ENCODE data around the gene CMTR2.

CMTR2 gene

DNA sequence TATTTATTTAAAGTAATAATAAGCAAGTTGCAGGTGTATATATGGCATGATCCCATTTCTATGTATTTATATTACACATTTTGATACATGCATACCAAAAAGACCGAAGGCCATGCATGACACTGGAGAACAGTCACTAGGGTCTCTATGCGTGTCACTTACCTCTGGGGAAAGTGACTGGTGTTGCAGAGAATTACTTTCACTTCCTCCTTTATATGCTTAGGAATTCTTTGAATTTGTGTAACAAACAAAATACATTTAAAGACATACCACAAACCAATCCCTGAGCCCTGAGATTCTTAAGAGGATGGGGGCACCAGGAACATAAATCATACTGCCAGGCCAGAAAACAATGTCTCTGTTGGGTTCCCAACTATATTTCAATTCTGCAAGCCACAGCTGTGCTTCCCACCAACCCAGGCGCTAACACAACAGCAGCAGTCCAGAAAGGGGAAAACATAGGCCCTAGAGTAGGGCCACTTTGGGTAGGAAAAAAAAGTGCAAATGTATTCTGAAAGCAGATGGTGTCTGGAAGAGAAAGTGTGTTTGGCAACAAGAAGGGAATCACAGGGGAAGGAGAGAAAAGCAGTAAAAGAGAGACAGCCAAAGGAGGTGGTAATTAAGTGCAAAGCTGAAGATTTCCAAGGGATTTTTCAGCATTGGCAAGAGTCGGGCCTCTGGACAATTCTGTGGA lies 34.2 kb downstream of the CMTR2 start:
- H3K79me2 ChIP-seq (ENCODE audit: control insufficient read depth, insufficient read depth, low read length, unreplicated experiment), result no peaks in the 10 kb centered on the region
- H3K27ac ChIP-seq (ENCODE audit: low read depth, low read length), result no peak overlapping the region
- no peaks in the 10 kb centered on the region for H3K36me3 ChIP-seq (ENCODE audit: insufficient read depth, low read length)
- no peaks in the 10 kb centered on the region for H3K4me1 ChIP-seq (ENCODE audit: control insufficient read depth, insufficient read depth, low read length, unreplicated experiment)
- no peak overlapping the region for H3K4me3 ChIP-seq (ENCODE audit: low read depth, low read length)
- H3K27me3 ChIP-seq (ENCODE audit: insufficient read depth, low read length), result peaks cover 71% of the 10 kb centered on the region
- no peak overlapping the region for H2AFZ ChIP-seq (ENCODE audit: low read length, unreplicated experiment)

DNA sequence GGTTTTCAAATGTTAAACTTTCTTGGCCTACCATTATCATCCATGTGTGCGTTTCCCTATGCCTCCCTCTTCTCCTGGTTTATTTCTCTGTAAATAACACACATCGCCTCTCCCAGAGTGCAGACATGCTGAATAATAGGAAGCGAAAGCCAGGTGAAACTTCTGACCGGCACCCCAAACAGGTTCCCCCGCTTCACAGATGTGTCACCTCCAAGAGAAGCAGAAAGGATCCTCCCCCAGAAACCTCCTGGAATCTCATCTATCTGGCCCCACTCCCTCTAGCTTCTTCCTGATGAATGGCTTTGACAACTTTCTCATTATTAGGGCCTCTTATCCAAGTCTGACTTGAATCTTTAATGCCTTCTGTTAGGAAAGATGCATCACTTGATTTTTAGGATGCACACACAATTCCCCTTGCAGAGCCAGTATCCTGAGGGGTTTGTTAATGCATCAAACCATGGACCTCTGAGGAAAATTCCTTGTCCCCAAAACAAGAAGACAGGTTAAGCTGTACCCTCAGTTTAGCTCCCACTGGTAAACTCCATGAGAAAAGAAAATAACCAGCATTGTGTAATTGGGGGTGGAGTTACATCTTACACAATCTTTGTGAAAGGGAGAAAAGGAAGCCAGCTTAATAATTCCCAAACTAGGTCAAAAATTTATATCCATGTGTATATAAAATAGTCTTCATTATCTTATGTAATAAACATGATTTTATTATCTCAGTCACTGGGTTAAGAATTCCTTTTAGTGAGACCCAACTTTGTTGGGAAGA lies 38.6 kb downstream of the CMTR2 start:
- peaks cover 43% of the 10 kb centered on the region for H3K27me3 ChIP-seq (ENCODE audit: insufficient read depth, low read length)
- no peak overlapping the region for H3K4me3 ChIP-seq (ENCODE audit: low read depth, low read length)
- H3K79me2 ChIP-seq (ENCODE audit: control insufficient read depth, insufficient read depth, low read length, unreplicated experiment), result no peaks in the 10 kb centered on the region
- H3K4me1 ChIP-seq (ENCODE audit: control insufficient read depth, insufficient read depth, low read length, unreplicated experiment), result no peaks in the 10 kb centered on the region
- H3K36me3 ChIP-seq (ENCODE audit: insufficient read depth, low read length), result no peaks in the 10 kb centered on the region
- H3K27ac ChIP-seq (ENCODE audit: low read depth, low read length), result no peak overlapping the region
- H2AFZ ChIP-seq (ENCODE audit: low read length, unreplicated experiment), result no peak overlapping the region

DNA sequence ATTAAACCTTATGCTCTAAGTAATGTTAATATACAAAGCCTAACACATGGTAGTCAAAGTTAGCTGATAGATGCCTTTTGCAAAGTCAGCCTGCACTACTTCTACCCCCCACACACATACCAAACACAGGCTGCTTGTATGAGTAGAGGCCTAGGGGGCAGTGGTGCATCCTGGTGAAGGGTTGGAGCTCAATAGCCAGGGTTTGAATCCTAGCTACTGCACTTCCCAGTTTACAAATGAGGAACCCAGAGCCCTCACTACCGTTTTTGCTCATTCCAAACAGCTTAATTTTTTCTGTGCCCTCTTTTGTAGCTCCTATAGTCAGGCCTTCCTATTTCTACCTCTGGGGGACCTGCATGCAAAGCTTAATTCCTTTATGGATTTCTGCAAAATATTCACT lies 39.8 kb downstream of the CMTR2 start:
- H3K4me3 ChIP-seq (ENCODE audit: low read depth, low read length), result no peak overlapping the region
- no peaks in the 10 kb centered on the region for H3K4me1 ChIP-seq (ENCODE audit: control insufficient read depth, insufficient read depth, low read length, unreplicated experiment)
- H2AFZ ChIP-seq (ENCODE audit: low read length, unreplicated experiment), result no peak overlapping the region
- H3K27me3 ChIP-seq (ENCODE audit: insufficient read depth, low read length), result peaks cover 43% of the 10 kb centered on the region; the same call in 1 of the 2 replicates
- no peak overlapping the region for H3K27ac ChIP-seq (ENCODE audit: low read depth, low read length)
- H3K79me2 ChIP-seq (ENCODE audit: control insufficient read depth, insufficient read depth, low read length, unreplicated experiment), result no peaks in the 10 kb centered on the region
- H3K36me3 ChIP-seq (ENCODE audit: insufficient read depth, low read length), result no peaks in the 10 kb centered on the region

DNA sequence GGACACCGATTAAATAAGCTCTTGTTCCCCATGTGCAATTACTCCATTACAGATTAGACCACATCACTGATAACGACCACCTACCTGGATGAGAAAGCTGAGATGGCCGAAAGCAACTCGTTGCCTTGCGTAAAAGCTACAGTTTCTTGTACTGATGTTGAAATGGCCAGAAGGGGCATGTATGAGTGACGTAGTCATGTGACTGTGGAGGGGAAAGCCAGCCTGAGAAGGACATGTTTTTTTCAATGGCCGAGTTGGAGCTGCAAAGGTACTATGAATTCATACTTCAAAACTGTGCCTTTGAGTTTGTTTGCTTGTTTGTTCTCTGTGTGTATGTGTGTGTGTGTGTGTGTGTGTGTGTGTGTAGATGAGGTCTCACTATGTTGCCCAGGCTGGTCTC lies 41.7 kb downstream of the CMTR2 start:
- Histone ChIP-seq H3K4me3 (ENCODE audit: low read depth, low read length) (no peak overlapping the region), H3K4me1 (ENCODE audit: control insufficient read depth, insufficient read depth, low read length, unreplicated experiment) (no peaks in the 10 kb centered on the region), H3K36me3 (ENCODE audit: insufficient read depth, low read length) (no peaks in the 10 kb centered on the region), H3K27me3 (ENCODE audit: insufficient read depth, low read length) (peaks cover 58% of the 10 kb centered on the region; the same call in 1 of the 2 replicates), H3K27ac (ENCODE audit: low read depth, low read length) (no peak overlapping the region), H2AFZ (ENCODE audit: low read length, unreplicated experiment) (no peak overlapping the region), H3K79me2 (ENCODE audit: control insufficient read depth, insufficient read depth, low read length, unreplicated experiment) (no peaks in the 10 kb centered on the region)

DNA sequence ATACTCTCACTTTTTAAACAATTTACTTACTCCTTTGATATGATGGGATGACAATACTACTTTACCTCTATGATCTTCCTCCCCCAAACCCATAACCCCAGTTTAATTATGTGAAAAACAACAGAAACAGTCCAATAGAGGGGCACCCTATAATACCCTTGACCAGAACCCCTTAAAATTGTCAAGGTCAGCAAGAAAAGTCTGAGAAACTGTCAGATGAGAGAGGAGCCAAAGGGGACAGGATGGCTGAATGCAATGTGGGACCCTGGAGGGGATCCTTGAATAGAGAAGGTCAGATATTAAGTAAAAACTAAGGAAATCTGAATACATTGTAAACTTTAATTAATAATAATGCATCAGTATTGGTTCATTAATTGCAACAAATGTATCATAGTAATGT lies 42.9 kb downstream of the CMTR2 start:
- no peak overlapping the region for H3K27ac ChIP-seq (ENCODE audit: low read depth, low read length)
- H3K79me2 ChIP-seq (ENCODE audit: control insufficient read depth, insufficient read depth, low read length, unreplicated experiment), result no peaks in the 10 kb centered on the region
- H3K27me3 ChIP-seq (ENCODE audit: insufficient read depth, low read length), result peaks cover 56% of the 10 kb centered on the region; the same call in 1 of the 2 replicates
- no peaks in the 10 kb centered on the region for H3K4me1 ChIP-seq (ENCODE audit: control insufficient read depth, insufficient read depth, low read length, unreplicated experiment)
- no peaks in the 10 kb centered on the region for H3K36me3 ChIP-seq (ENCODE audit: insufficient read depth, low read length)
- no peak overlapping the region for H3K4me3 ChIP-seq (ENCODE audit: low read depth, low read length)
- H2AFZ ChIP-seq (ENCODE audit: low read length, unreplicated experiment), result no peak overlapping the region

DNA sequence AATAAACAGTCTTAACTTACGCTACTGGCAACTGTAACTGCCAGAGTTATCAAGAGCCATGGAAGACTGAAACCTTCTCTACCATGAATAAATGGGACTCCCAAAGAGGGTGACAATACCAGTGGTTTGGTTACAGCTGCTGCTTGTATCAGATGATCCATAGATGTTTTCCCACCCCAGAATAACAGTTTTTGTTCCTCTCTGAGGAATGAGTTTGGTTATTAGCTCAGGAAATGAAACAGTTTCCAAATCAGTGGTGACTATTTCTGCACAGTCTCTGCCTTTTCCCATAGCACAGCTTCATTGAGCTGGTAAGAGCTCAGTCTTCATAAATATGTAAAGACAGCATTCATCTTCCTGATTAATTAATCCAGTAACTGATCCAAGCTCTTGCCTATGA lies 44.7 kb downstream of the CMTR2 start:
- H3K36me3 ChIP-seq (ENCODE audit: insufficient read depth, low read length), result no peaks in the 10 kb centered on the region
- no peak overlapping the region for H3K4me3 ChIP-seq (ENCODE audit: low read depth, low read length)
- no peak overlapping the region for H3K27ac ChIP-seq (ENCODE audit: low read depth, low read length)
- no peaks in the 10 kb centered on the region for H3K79me2 ChIP-seq (ENCODE audit: control insufficient read depth, insufficient read depth, low read length, unreplicated experiment)
- no peaks in the 10 kb centered on the region for H3K4me1 ChIP-seq (ENCODE audit: control insufficient read depth, insufficient read depth, low read length, unreplicated experiment)
- H3K27me3 ChIP-seq (ENCODE audit: insufficient read depth, low read length), result peaks cover 49% of the 10 kb centered on the region
- no peak overlapping the region for H2AFZ ChIP-seq (ENCODE audit: low read length, unreplicated experiment)

DNA sequence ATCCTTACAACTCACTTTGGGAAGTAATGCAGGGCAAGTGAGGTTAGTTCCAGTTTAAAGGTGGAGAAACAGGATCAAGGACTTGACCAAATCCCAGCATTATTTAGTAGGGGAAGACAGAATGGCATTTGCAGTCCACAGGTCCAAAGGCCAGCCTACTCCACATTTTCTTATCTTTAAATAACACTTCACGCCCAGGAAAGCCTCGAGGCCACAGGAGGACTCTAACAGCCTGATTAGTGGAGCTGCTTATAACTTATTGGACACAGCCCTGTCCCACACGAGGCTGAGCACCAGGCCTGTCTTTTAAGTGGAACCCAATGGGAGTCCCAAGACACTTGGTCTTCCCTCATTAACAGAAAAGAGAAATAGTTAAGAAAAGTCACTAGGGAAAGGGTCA lies 46.6 kb downstream of the CMTR2 start:
- Histone ChIP-seq H2AFZ (ENCODE audit: low read length, unreplicated experiment) (no peak overlapping the region), H3K4me3 (ENCODE audit: low read depth, low read length) (no peak overlapping the region), H3K27me3 (ENCODE audit: insufficient read depth, low read length) (peaks cover 49% of the 10 kb centered on the region), H3K79me2 (ENCODE audit: control insufficient read depth, insufficient read depth, low read length, unreplicated experiment) (no peaks in the 10 kb centered on the region), H3K36me3 (ENCODE audit: insufficient read depth, low read length) (no peaks in the 10 kb centered on the region), H3K4me1 (ENCODE audit: control insufficient read depth, insufficient read depth, low read length, unreplicated experiment) (no peaks in the 10 kb centered on the region), H3K27ac (ENCODE audit: low read depth, low read length) (no peak overlapping the region)

DNA sequence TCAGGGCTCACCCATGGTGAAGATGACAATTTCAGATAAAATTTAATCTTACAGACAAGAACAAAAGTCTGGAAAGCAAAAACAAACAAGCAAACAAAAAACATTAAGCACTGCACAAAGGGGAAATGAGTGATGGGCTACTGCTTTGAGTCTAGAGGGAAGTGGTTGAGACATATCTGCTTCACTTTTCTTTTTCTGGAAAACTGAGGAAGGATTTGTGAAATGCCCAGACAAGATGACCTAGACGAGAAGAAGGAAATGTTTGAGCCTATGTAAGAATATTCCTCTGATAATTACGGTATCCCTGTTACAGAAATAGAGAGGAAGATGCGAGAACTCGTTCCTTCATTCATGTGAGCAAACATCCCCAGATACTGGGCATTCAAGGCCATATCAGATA lies 47.2 kb downstream of the CMTR2 start:
- Histone ChIP-seq H2AFZ (ENCODE audit: low read length, unreplicated experiment) (no peak overlapping the region), H3K27me3 (ENCODE audit: insufficient read depth, low read length) (peaks cover 49% of the 10 kb centered on the region), H3K4me3 (ENCODE audit: low read depth, low read length) (no peak overlapping the region), H3K79me2 (ENCODE audit: control insufficient read depth, insufficient read depth, low read length, unreplicated experiment) (no peaks in the 10 kb centered on the region), H3K4me1 (ENCODE audit: control insufficient read depth, insufficient read depth, low read length, unreplicated experiment) (no peaks in the 10 kb centered on the region), H3K36me3 (ENCODE audit: insufficient read depth, low read length) (no peaks in the 10 kb centered on the region), H3K27ac (ENCODE audit: low read depth, low read length) (no peak overlapping the region)
